ENCODE data around the gene C1S. TPM values are rescaled to one million over a fixed set of nuclear protein-coding genes. Genes with fewer than 3 reads are reported as not detected.
"Not testable (repeated sequence)": the region's sequence is repeated elsewhere in the genome, so short reads cannot be mapped to it uniquely, and the experiment has no call there.

Gene C1S
- total RNA-seq, 1 donor from 2014 or later: 47.3 TPM

GRCh38 chr12:7023114-7023513, 37.4 kb upstream of the C1S start:
- TF ChIP-seq CTCF (IDR thresholded peaks at IDR 0.05; ENCODE audit: unreplicated experiment): no peak
- Mint-ChIP-seq H3K9me3 (no peaks in the 10 kb centered on the region), H3K4me3 (no peak overlapping the region), H3K27me3 (ENCODE audit: low read depth) (no peaks in the 10 kb centered on the region), H3K4me1 (peaks cover 9% of the 10 kb centered on the region), H3K27ac (no peak overlapping the region), H3K36me3 (no peaks in the 10 kb centered on the region)
- no peak for DNase-seq (ENCODE audit: low spot score in 2 of 2, unreplicated experiment in 2 of 2)

- Mint-ChIP-seq H3K27me3 (ENCODE audit: low read depth) (no peaks in the 10 kb centered on the region), H3K9me3 (no peaks in the 10 kb centered on the region), H3K27ac (no peak overlapping the region), H3K36me3 (no peaks in the 10 kb centered on the region), H3K4me3 (no peak overlapping the region), H3K4me1 (no peaks in the 10 kb centered on the region)
- no peak for DNase-seq (ENCODE audit: low spot score in 2 of 2, unreplicated experiment in 2 of 2)
- no peak for TF ChIP-seq CTCF (IDR thresholded peaks at IDR 0.05; ENCODE audit: unreplicated experiment)
Measured at GRCh38 chr12:7026854-7027253, 33.7 kb upstream of the C1S start.

GRCh38 chr12:7031306-7031705, 29.2 kb upstream of the C1S start:
- no peaks in the 10 kb centered on the region for H3K4me1 Mint-ChIP-seq
- no peak for DNase-seq (ENCODE audit: low spot score in 2 of 2, unreplicated experiment in 2 of 2)
- no peak for TF ChIP-seq CTCF (IDR thresholded peaks at IDR 0.05; ENCODE audit: unreplicated experiment)
- H3K9me3 Mint-ChIP-seq: peaks cover 7% of the 10 kb centered on the region
- H3K27me3 Mint-ChIP-seq (ENCODE audit: low read depth): peaks cover 2% of the 10 kb centered on the region
- no peaks in the 10 kb centered on the region for H3K36me3 Mint-ChIP-seq
- no peak overlapping the region for H3K27ac Mint-ChIP-seq
- no peak overlapping the region for H3K4me3 Mint-ChIP-seq

GRCh38 chr12:7032990-7033389, 27.5 kb upstream of the C1S start:
- Mint-ChIP-seq H3K27me3 (ENCODE audit: low read depth) (peaks cover 2% of the 10 kb centered on the region), H3K27ac (no peak overlapping the region), H3K9me3 (peaks cover 7% of the 10 kb centered on the region), H3K4me3 (no peak overlapping the region), H3K4me1 (no peaks in the 10 kb centered on the region), H3K36me3 (no peaks in the 10 kb centered on the region)
- no peak for DNase-seq (ENCODE audit: low spot score in 2 of 2, unreplicated experiment in 2 of 2)
- TF ChIP-seq CTCF (IDR thresholded peaks at IDR 0.05; ENCODE audit: unreplicated experiment): no peak

GRCh38 chr12:7034464-7034863, 26.1 kb upstream of the C1S start:
- Mint-ChIP-seq H3K36me3 (no peaks in the 10 kb centered on the region), H3K27me3 (ENCODE audit: low read depth) (peaks cover 2% of the 10 kb centered on the region), H3K9me3 (peaks cover 13% of the 10 kb centered on the region), H3K4me3 (no peak overlapping the region), H3K4me1 (peaks cover 5% of the 10 kb centered on the region), H3K27ac (no peak overlapping the region)
- no peak for DNase-seq (ENCODE audit: low spot score in 2 of 2, unreplicated experiment in 2 of 2)
- TF ChIP-seq CTCF (IDR thresholded peaks at IDR 0.05; ENCODE audit: unreplicated experiment): no peak

- no peak for DNase-seq (ENCODE audit: low spot score in 2 of 2, unreplicated experiment in 2 of 2)
- Mint-ChIP-seq H3K27me3 (ENCODE audit: low read depth) (peaks cover 2% of the 10 kb centered on the region), H3K4me3 (no peak overlapping the region), H3K9me3 (peaks cover 13% of the 10 kb centered on the region), H3K27ac (no peak overlapping the region), H3K4me1 (peaks cover 6% of the 10 kb centered on the region), H3K36me3 (no peaks in the 10 kb centered on the region)
- no peak for TF ChIP-seq CTCF (IDR thresholded peaks at IDR 0.05; ENCODE audit: unreplicated experiment)
Measured at GRCh38 chr12:7035463-7035862, 25.1 kb upstream of the C1S start.

- H3K27ac Mint-ChIP-seq; H3K4me3 Mint-ChIP-seq; H3K9me3 Mint-ChIP-seq; H3K4me1 Mint-ChIP-seq; H3K27me3 Mint-ChIP-seq (ENCODE audit: low read depth); DNase-seq (ENCODE audit: low spot score in 2 of 2, unreplicated experiment in 2 of 2); H3K36me3 Mint-ChIP-seq: not testable (repeated sequence)
Measured at GRCh38 chr12:7037411-7037810, 23.1 kb upstream of the C1S start.
